Muscle layer of duodenum (tissue), 2 donors: ENCODE data around the gene OR4F15.
"Not testable (repeated sequence)": the region's sequence is repeated elsewhere in the genome, so short reads cannot be mapped to it uniquely, and the experiment has no call there.

Source experiments
- H3K27ac ChIP-seq: one replicate; pipeline ENCODE4 v1.7.0; 2013; ENCODE audit warnings: mild to moderate bottlenecking, low read length
- H3K27me3 ChIP-seq: one replicate; pipeline ENCODE4 v1.7.0; 2013; ENCODE audit warnings: low read depth, mild to moderate bottlenecking, control low read depth, low read length
- H3K36me3 ChIP-seq, 2 donors: one replicate each; pipeline ENCODE4 v1.7.0; 2013; ENCODE audit warnings: low read length in 2 of 2, control low read depth in 1 of 2, mild to moderate bottlenecking in 1 of 2; ENCODE audit not compliant: insufficient read depth in 2 of 2, control insufficient read depth in 1 of 2
- H3K4me1 ChIP-seq, 2 donors: one replicate each; pipeline ENCODE4 v1.7.0; 2013; ENCODE audit warnings: low read length in 2 of 2, mild to moderate bottlenecking in 2 of 2, control low read depth in 1 of 2, moderate library complexity in 1 of 2; ENCODE audit not compliant: insufficient read depth in 2 of 2, control insufficient read depth in 1 of 2
- H3K4me3 ChIP-seq, 2 donors: one replicate each; pipeline ENCODE4 v1.7.0; 2013; ENCODE audit warnings: low read length in 2 of 2, low read depth in 1 of 2, mild to moderate bottlenecking in 1 of 2
- H3K9me3 ChIP-seq, 2 donors: one replicate each; pipeline ENCODE4 v1.7.0; 2013; ENCODE audit warnings: low read length in 2 of 2, control low read depth in 1 of 2, mild to moderate bottlenecking in 1 of 2; ENCODE audit not compliant: control insufficient read depth in 1 of 2
- donor health status: healthy.

Gene OR4F15

DNA sequence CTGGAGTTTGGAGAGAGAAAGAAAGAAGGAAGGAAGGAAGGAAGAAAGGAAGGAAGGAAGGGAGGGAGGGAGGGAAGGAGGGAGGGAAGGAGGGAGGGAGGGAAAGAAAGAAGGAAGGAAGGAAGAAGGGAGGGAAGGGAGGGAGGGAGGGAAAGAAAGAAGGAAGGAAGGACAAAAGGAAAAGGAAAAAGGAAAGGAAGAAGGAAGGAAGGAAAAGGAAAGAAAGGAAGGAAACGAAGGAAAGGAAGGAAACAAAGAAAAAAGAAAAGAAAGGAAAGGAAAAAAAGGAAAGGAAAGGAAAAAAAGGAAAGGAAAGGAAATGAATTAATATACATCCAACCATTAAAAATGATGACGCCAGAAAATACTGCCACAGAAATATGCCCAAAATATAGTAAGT lies 27.4 kb upstream of the OR4F15 start:
- Histone ChIP-seq H3K27ac (no peak overlapping the region), H3K4me3 (no peak overlapping the region), H3K27me3 (no peaks in the 10 kb centered on the region), H3K9me3 (no peaks in the 10 kb centered on the region), H3K4me1 (no peaks in the 10 kb centered on the region), H3K36me3 (no peaks in the 10 kb centered on the region)

DNA sequence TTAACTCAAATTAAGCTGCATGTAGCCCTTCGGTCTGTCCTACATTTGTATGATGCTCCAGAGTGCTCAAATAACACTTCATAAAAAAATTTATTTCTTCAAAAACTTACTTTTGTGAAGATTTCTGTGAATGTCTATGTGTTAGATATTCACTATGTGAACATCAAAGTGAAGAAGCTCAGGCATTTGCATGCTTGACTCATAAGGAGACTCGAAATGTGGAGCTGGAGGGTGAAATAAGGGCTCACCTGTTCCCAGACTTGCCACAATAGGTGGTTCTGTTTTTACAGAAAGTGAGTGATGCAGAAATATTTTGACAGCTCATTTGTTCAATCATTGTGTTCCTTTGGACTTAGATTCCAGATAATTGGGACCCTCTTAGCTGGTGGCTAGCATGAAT lies 25.6 kb upstream of the OR4F15 start:
- H3K9me3 ChIP-seq, H3K36me3 ChIP-seq, H3K27ac ChIP-seq, H3K27me3 ChIP-seq, H3K4me1 ChIP-seq, H3K4me3 ChIP-seq: not testable (repeated sequence)

DNA sequence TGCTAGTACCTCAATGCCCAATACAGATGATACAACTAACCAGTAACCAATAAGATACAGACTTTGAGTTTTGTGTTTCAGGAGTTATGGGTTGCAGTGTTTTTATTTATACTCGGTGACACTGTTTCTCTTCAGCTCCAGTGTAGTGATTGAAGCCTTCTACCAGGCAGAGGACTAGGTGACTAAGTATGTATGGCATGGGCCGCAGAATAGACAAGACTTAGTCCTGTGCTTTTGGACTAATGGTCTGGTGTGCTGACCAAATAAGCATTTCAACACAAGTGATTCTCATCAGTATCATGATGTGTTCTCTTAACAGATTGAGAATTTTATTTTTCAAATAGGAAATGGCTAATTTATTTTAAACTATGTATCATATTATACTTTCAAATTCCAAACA lies 24.0 kb upstream of the OR4F15 start:
- H3K36me3 ChIP-seq, H3K27me3 ChIP-seq, H3K4me3 ChIP-seq, H3K4me1 ChIP-seq, H3K27ac ChIP-seq, H3K9me3 ChIP-seq: not testable (repeated sequence)

DNA sequence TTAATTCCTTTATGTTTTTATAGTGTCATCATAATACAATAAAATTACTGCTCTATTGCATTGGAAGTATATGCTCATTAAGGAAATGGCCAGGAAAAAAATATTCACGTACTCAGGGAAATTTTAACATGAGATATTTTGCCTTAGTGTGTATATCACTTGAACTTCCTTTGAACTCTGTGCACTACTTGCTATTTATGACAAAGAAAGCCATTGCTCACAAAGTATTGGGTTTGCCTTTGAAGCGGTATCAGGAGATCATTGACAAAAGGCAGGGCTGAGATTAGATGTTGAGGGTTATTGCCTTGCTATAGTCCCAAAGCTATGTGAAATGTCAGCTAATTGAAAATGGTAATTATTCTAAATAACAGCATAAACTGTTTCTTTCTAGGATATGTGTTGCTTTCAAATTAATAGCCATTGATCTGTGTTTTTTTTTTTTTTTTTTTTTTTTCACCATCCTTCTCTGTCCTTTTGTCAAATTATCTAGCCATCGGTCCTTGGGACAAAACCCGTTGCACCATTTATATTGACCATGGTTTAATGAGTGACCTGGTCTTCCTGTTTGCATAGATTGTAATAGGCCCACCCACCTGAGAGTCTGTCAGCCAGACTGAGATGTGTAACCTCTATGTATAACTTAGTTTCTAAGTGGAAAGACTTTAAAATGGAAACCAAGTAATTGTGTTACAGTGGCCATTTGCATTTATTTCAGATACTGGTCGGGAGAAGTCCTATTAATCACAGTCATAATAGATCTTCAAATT lies 23.3 kb upstream of the OR4F15 start:
- H3K4me1 ChIP-seq, H3K4me3 ChIP-seq, H3K27me3 ChIP-seq, H3K36me3 ChIP-seq, H3K9me3 ChIP-seq, H3K27ac ChIP-seq: not testable (repeated sequence)

DNA sequence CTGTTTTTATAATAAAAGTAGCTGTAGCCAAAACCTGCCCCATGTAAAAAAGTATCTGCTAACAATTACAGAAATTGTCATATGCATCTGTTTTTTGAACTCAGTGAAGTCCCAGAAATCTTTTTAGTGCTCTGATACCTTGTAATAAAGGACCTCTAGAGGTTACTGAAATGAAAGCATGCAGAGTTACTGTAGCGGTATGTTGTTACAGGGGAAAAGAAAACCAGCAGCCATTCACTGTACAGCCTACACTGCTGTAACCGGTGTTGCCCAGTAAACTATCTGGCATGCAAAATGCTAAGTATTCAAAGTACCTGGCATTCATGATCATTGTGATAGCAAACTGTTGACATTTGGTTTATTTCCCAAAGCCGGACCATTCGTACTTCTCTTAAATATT lies 21.3 kb upstream of the OR4F15 start:
- not testable (repeated sequence) for H3K27ac ChIP-seq, H3K27me3 ChIP-seq, H3K4me3 ChIP-seq, H3K36me3 ChIP-seq, H3K9me3 ChIP-seq, H3K4me1 ChIP-seq

DNA sequence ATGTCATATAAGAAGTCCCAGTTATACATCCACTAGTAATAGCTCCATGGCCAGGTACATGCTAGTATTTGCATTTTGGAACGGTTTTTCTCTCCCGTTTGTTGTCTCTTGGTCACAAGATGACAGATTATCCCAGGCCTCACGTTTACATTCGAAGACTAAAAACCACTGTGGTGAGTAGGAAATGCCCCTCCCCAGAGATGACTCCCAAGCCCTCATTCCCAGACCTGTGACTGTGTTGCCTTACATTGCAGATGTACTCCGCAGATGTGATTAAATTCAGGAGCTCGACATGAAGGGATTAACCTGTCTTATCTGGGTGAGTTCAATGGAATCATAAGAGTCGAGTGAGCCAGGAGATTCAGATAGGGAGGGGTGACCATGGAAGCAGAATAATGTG lies 18.0 kb upstream of the OR4F15 start:
- not testable (repeated sequence) for H3K27ac ChIP-seq

DNA sequence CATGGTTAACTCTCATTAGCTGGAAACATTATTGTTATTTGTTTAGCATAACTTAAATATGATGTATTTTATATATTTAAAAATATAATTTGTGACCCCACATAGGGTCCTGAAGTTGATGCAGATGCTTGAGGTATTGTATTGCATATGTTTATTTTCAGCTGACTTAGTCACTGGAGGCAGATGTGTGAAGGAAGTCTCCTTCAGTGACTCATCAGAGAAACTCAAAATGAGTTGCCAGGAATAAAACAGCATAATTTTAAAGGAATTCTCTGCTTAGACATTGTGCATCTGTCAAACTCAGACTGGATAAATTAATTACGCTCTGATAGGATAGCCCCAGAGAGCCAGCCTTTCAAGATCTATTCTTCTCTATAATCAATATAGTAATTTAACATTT lies 16.5 kb upstream of the OR4F15 start:
- no peaks in the 10 kb centered on the region for H3K9me3 ChIP-seq
- H3K4me1 ChIP-seq: no peaks in the 10 kb centered on the region
- no peaks in the 10 kb centered on the region for H3K27me3 ChIP-seq
- H3K36me3 ChIP-seq: no peaks in the 10 kb centered on the region
- no peak overlapping the region for H3K27ac ChIP-seq
- no peak overlapping the region for H3K4me3 ChIP-seq

More for the DNA sequence above, 18.0 kb upstream of the OR4F15 start:
- not testable (repeated sequence) for H3K4me3 ChIP-seq, H3K4me1 ChIP-seq, H3K27me3 ChIP-seq, H3K36me3 ChIP-seq, H3K9me3 ChIP-seq

DNA sequence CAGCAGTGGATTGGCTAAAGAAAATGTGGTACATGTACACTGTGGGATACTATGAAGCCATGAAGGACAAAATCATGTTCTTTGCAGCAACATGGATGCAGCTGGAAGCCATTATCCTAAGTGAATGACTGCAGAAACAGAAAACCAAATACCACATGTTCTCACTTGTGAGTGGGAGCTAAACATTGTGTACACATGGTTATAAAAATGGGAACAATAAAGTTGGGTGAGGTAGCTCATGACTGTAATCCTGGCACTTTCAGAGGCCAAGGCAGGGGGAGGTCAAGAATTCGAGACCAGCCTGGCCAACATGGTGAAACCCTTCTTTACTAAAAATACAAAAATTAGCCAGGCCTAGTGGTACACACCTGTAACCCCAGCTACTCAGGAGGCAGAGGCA lies 12.3 kb upstream of the OR4F15 start:
- Histone ChIP-seq H3K27me3 (no peaks in the 10 kb centered on the region), H3K27ac (no peak overlapping the region), H3K4me1 (no peaks in the 10 kb centered on the region), H3K36me3 (no peaks in the 10 kb centered on the region), H3K4me3 (no peak overlapping the region), H3K9me3 (no peaks in the 10 kb centered on the region)

DNA sequence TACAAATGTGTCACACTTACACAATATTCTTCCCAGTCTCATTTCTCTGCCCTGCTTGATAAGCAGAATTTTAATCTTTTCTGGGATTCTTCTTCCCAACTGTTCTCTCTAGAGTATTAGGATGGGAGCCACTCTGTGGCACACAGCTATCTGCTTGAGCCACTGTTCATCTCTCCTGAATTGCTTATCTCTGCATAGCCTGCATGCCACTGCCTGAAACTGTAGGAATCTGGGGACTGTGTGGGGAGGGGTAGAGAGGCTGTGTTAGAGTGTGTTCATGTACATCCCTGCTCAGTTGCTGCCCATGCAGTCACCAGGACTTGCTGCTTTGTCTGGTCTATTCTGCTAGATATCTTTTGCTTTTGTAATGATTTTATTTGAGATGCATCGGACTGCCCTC lies 11.0 kb upstream of the OR4F15 start:
- H3K9me3 ChIP-seq: no peaks in the 10 kb centered on the region
- no peaks in the 10 kb centered on the region for H3K4me1 ChIP-seq
- no peak overlapping the region for H3K4me3 ChIP-seq
- no peaks in the 10 kb centered on the region for H3K36me3 ChIP-seq
- no peak overlapping the region for H3K27ac ChIP-seq
- no peaks in the 10 kb centered on the region for H3K27me3 ChIP-seq

DNA sequence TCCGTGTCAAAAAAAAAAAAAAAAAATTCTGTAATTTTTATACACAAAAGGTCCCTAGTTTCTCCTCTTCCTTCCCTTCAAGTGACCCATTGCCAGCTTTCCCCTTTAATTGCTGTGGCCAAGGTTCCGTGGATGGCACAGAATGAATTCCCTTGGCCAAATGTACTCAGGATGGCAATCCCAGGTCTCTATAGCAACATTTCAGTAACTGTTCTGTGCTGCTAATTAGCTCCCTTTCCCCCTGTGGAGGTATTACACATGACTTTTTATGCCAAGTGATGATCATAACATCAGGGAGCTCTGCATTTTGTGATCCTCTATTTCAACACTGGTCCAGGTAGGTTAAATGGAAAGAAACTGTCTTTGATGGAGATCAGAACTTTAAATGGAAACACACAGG lies 8.8 kb upstream of the OR4F15 start, which contains the start of gene OR4F6:
OR4F6 (plus strand) TSS at position 301 of the 400 bp plus-strand sequence. CDS start 2,211 bp downstream, outside the sequence.
- no peak within 1 kb of the TSS for H3K27ac ChIP-seq
- H3K27me3 ChIP-seq: no peaks in the 10 kb centered on the region
- no peaks in the 10 kb centered on the region for H3K9me3 ChIP-seq
- H3K4me1 ChIP-seq: no peaks in the 10 kb centered on the region
- H3K4me3 ChIP-seq: no peak within 1 kb of the TSS
- no peaks in the 10 kb centered on the region for H3K36me3 ChIP-seq

DNA sequence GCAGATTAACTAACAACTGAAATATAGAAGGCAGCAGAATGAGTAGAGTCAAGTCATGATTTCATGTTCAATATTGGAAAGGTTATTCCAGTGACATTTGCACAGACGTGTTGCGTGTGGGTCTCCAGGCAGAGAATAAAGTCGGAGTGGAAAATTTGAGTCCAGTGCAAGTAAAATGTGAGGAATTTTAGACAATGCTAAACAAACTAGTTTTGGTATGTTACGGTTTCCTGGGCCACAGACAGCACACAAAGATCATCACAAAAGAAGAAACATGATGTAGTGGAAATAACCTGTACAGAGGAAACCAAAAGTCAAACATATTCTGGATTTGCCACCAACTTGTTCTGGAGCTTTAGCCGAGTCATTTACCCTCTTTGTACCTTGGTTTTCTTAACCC lies 8.3 kb upstream of the OR4F15 start:
- no peak overlapping the region for H3K27ac ChIP-seq
- no peak overlapping the region for H3K4me3 ChIP-seq
- no peaks in the 10 kb centered on the region for H3K27me3 ChIP-seq
- no peaks in the 10 kb centered on the region for H3K9me3 ChIP-seq
- H3K4me1 ChIP-seq: no peaks in the 10 kb centered on the region
- no peaks in the 10 kb centered on the region for H3K36me3 ChIP-seq

DNA sequence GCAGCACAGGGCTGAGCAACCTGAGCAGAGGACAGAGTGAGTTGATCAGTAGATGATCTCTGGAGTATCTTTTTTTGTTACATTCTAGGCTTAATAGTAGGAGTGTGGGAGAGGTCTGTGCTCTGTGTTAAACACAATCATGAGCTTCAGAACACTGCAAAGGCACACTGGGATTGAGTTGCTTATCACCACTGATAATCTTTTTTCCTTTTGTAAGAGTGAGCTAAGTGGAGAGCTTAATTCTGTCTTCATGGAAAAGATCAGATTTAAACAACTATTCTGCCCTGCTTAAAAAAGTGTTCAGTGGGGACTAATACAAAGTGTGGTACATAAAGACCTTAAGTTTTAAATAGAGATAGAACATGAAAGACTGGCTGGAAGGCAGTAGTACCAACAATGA lies 7.6 kb upstream of the OR4F15 start:
- Histone ChIP-seq H3K4me3 (no peak overlapping the region), H3K9me3 (no peaks in the 10 kb centered on the region), H3K36me3 (no peaks in the 10 kb centered on the region), H3K27ac (no peak overlapping the region), H3K27me3 (no peaks in the 10 kb centered on the region), H3K4me1 (no peaks in the 10 kb centered on the region)
